GM12878 (cell line): ENCODE results near the gene ADGRL3. TPM values are rescaled to one million over a fixed set of nuclear protein-coding genes. Genes with fewer than 3 reads are reported as not detected.

Experiments used
- ATAC-seq: fragments of 200-7000 bp; cut with Tn5 transposase; 3 replicates; pipeline ENCODE4 v1.9.1; 2020; ENCODE audit warnings: mild to moderate bottlenecking, moderate library complexity
- BruUV-seq: library from RNA; stranded (reverse); fragments of 400-500 nt; replicated peaks from 2 replicates; lab custom pipeline; 2021; lab: Mats Ljungman, UMichigan
- CTCF ChIA-PET: fragments of 300-600 bp; sonication (Branson Sonifier 250); formaldehyde crosslinking; extraction: SDS; loops from one replicate; lab custom pipeline; 2021; ENCODE audit warnings: inconsistent platforms; lab: Yijun Ruan, JAX
- POLR2A ChIA-PET: fragments of 350-600 bp; formaldehyde crosslinking; extraction: SDS; loops from one replicate; lab custom pipeline; 2021; ENCODE audit warnings: inconsistent platforms; lab: Charles Lee
- RAD21 ChIA-PET: fragments of 300-600 bp; sonication (Branson Sonifier 250); formaldehyde crosslinking; loops from one replicate; lab custom pipeline; 2023; ENCODE audit warnings: antibody characterized with exemption; ENCODE audit not compliant: unreplicated experiment; lab: Charles Lee
- SMC1A ChIA-PET: fragments of 300-600 bp; sonication (Branson Sonifier 250); formaldehyde crosslinking; loops from one replicate; lab custom pipeline; 2023; ENCODE audit not compliant: unreplicated experiment, uncharacterized antibody; lab: Charles Lee
- DNase-seq: peaks from one replicate; pipeline ENCODE4 v3.0.0-alpha.2; 2011; ENCODE audit warnings: low read depth, low spot score
- FAIRE-seq: peaks from 3 replicates; lab custom pipeline; 2011; peaks lifted over from hg19 to GRCh38; lab: Jason Lieb, UNC
- H2AFZ ChIP-seq: 2 replicates; pipeline ENCODE4 v1.6.0; 2011; ENCODE audit warnings: low read depth, low read length, control low read depth; ENCODE audit not compliant: control insufficient read depth
- H3K27ac ChIP-seq: 2 replicates; pipeline ENCODE4 v1.5.1; 2011; ENCODE audit warnings: control low read depth; ENCODE audit not compliant: control insufficient read depth, insufficient read depth
- H3K27me3 ChIP-seq, 2 experiments: replicated peaks in 1 of 2; 2 replicates each; pipeline versions ENCODE4 v1.6.0 to v1.6.1; 2011; ENCODE audit warnings: low read length in 1 of 2; ENCODE audit not compliant: control insufficient read depth in 2 of 2, insufficient read depth in 2 of 2
- H3K36me3 ChIP-seq, 2 experiments: 2 replicates each; pipeline ENCODE4 v1.5.1; 2011; ENCODE audit warnings: low read length in 1 of 2; ENCODE audit not compliant: control insufficient read depth in 2 of 2, insufficient read depth in 2 of 2
- H3K4me1 ChIP-seq: 2 replicates; pipeline ENCODE4 v1.6.1; 2011; ENCODE audit warnings: mild to moderate bottlenecking, low read length, moderate library complexity, mixed read lengths; ENCODE audit not compliant: control insufficient read depth, insufficient read depth
- H3K4me2 ChIP-seq: 2 replicates; pipeline ENCODE4 v1.6.0; 2011; ENCODE audit warnings: control low read depth; ENCODE audit not compliant: control insufficient read depth, insufficient read depth
- H3K4me3 ChIP-seq: fragments of 200-600 bp; sonication (generic); 2 replicates; pipeline ENCODE4 v1.5.1; 2016
- H3K79me2 ChIP-seq: 2 replicates; pipeline ENCODE4 v1.6.0; 2011; ENCODE audit warnings: low read length; ENCODE audit not compliant: control insufficient read depth, insufficient read depth
- H3K9ac ChIP-seq: 2 replicates; pipeline ENCODE4 v1.8.0; 2011; ENCODE audit warnings: low read length, control low read depth, mixed read lengths; ENCODE audit not compliant: control insufficient read depth, insufficient read depth
- H3K9me3 ChIP-seq: replicated peaks from 3 replicates; pipeline ENCODE4 v1.5.1; 2011; ENCODE audit warnings: mild to moderate bottlenecking, low read length; ENCODE audit not compliant: control insufficient read depth, insufficient read depth
- H4K20me1 ChIP-seq: 2 replicates; pipeline ENCODE4 v1.6.0; 2011; ENCODE audit not compliant: control insufficient read depth, insufficient read depth
- BHLHE40 ChIP-seq, 2 experiments: fragments of 450-650 bp in 1 of 2; IDR thresholded peaks; 2 replicates each; pipeline ENCODE4 v1.6.1; 2011 to 2017; ENCODE audit warnings: low read depth in 2 of 2, borderline replicate concordance in 1 of 2, improper control_type of control experiment in 1 of 2, low read length in 1 of 2, mild to moderate bottlenecking in 1 of 2
- CBFB ChIP-seq: IDR thresholded peaks from 2 replicates; pipeline ENCODE4 v1.6.1; 2016; ENCODE audit warnings: antibody characterized with exemption, low read depth
- EGR1 ChIP-seq, 2 experiments: IDR thresholded peaks; 1 replicate in 1 of 2; 2 replicates in 1 of 2; pipeline ENCODE4 v1.6.1; 2011 to 2012; ENCODE audit warnings: low read depth in 2 of 2, low read length in 2 of 2, borderline replicate concordance in 1 of 2, mild to moderate bottlenecking in 1 of 2, moderate library complexity in 1 of 2
- ELK1 ChIP-seq: IDR thresholded peaks from 2 replicates; pipeline ENCODE4 v1.6.1; 2012; ENCODE audit warnings: low read depth, low read length, improper control_type of control experiment
- HDGF ChIP-seq: fragments of 450-650 bp; IDR thresholded peaks from 2 replicates; pipeline ENCODE4 v1.6.1; 2016; ENCODE audit warnings: antibody characterized with exemption
- MYC ChIP-seq: IDR thresholded peaks from 2 replicates; pipeline ENCODE4 v1.6.1; 2011; ENCODE audit warnings: mild to moderate bottlenecking, low read length, moderate library complexity, inconsistent platforms; ENCODE audit not compliant: insufficient read depth, insufficient replicate concordance, insufficient read length, severe bottlenecking
- NR2C2 ChIP-seq: IDR thresholded peaks from 2 replicates; pipeline ENCODE4 v1.6.1; 2011; ENCODE audit warnings: borderline replicate concordance, low read depth; ENCODE audit not compliant: control insufficient read depth, insufficient read length
- NR2F1 ChIP-seq: fragments of 450-650 bp; conservative IDR thresholded peaks from 2 replicates; pipeline ENCODE4 v1.6.1; 2017; ENCODE audit warnings: mild to moderate bottlenecking
- NRF1 ChIP-seq: conservative IDR thresholded peaks from 2 replicates; pipeline ENCODE4 v1.6.1; 2011; ENCODE audit warnings: mild to moderate bottlenecking, low read depth, low read length, improper control_type of control experiment
- PAX8 ChIP-seq: fragments of 450-650 bp; IDR thresholded peaks from 2 replicates; pipeline ENCODE4 v1.6.1; 2017; ENCODE audit warnings: mild to moderate bottlenecking, moderate library complexity
- SMAD1 ChIP-seq: fragments of 450-650 bp; IDR thresholded peaks from 2 replicates; pipeline ENCODE4 v1.6.1; 2018; ENCODE audit warnings: mild to moderate bottlenecking, low read depth; ENCODE audit not compliant: partially characterized antibody
- TCF12 ChIP-seq: IDR thresholded peaks from 2 replicates; pipeline ENCODE4 v1.6.1; 2011; ENCODE audit warnings: low read depth, mild to moderate bottlenecking, low read length
- WRNIP1 ChIP-seq: IDR thresholded peaks from 2 replicates; pipeline ENCODE4 v1.6.1; 2011; ENCODE audit warnings: low read depth, low read length, improper control_type of control experiment, borderline replicate concordance
- ZNF622 ChIP-seq: fragments of 450-650 bp; IDR thresholded peaks from 2 replicates; pipeline ENCODE4 v1.6.1; 2017; ENCODE audit warnings: mild to moderate bottlenecking, inconsistent platforms
- whole genome bisulfite sequencing: methylation state at CpG from one replicate; pipeline ENCODE4 v1.1.6; 2016; ENCODE audit warnings: low lambda C conversion rate; ENCODE audit not compliant: insufficient replicate concordance, insufficient coverage; ENCODE audit errors: missing lambda C conversion rate; 5-methylcytosine and 5-hydroxymethylcytosine counted together
- in situ Hi-C: fragments of 300-500 bp; cut with MboI; formaldehyde crosslinking; loops from 9 replicates; pipeline ENCODE4 v1.14.3; 2018; ENCODE audit warnings: mixed read lengths
- intact Hi-C: fragments of 100-400 bp; cut with micrococcal nuclease; formaldehyde crosslinking; loops from one replicate; pipeline ENCODE4 v1.14.2; 2022; ENCODE audit not compliant: unreplicated experiment
- polyA plus RNA-seq, 11 experiments: library from polyadenylated mRNA; depleted of rRNA in 4 of 11; unstranded in 6 of 11; stranded (reverse) in 5 of 11; fragments of >200 nt; fragmentation: Nextera tagmentation in 4 of 11; fragmentation: Illumina TruSeq in 1 of 11; extraction: Ambion mirVana in 4 of 11; extraction: Trizol in 1 of 11; gene quantifications; 1 replicate in 1 of 11; 2 replicates in 10 of 11; pipeline versions ENCODE4 v1.2.1 to v1.2.3, GENCODE V29; 2011 to 2016; ENCODE audit warnings: inconsistent platforms in 2 of 11, missing spikeins in 2 of 11, low read depth in 1 of 11
- total RNA-seq, 4 experiments: library from RNA; depleted of rRNA in 3 of 4; stranded (reverse); fragments of >200 nt in 3 of 4; fragmentation: Illumina TruSeq in 1 of 4; extraction: Trizol in 1 of 4; gene quantifications; 2 replicates each; pipeline versions ENCODE4 v1.2.1 to v1.2.3, GENCODE V29; 2013 to 2021
- TF ChIP-seq, protein P1 (sequence below): fragments of 450-650 bp; IDR thresholded peaks from 2 replicates; pipeline ENCODE4 v1.6.1; 2017; ENCODE audit warnings: mild to moderate bottlenecking, moderate library complexity
- TF ChIP-seq, protein P2 (sequence below): IDR thresholded peaks from 2 replicates; pipeline ENCODE4 v1.6.1; 2012; ENCODE audit warnings: low read depth, low read length, improper control_type of control experiment
- TF ChIP-seq, protein P3 (sequence below): fragments of 450-650 bp; IDR thresholded peaks from 2 replicates; pipeline ENCODE4 v1.6.1; 2017; ENCODE audit warnings: low read depth, mild to moderate bottlenecking, moderate library complexity

The ADGRL3 gene
- total and polyA plus RNA-seq, 10 of the 15 experiments (the other 5 are each of a cell fraction or from before 2014, with no cell fraction given): 1.1 TPM; not detected in 9

DNA sequence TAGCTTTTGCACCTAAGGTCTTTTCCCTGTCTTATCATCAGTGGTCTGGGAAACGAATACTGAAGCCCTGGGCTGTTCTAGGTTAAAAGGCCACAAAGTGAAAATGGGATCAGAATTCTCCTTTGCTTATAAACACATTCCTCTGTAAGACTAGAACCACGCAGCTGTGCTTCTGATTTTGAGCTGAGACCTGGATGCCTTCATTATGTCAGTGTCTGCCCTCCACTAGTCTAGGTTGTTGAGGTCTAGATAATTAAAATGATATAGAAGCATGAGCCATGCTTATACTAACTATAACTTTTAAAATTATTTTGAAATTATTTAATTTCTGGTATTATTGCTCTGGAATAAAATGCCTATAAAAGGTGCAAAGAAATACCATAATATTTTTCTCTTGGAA, 403.9 kb downstream of the ADGRL3 start:
- Histone ChIP-seq H3K27me3 (no peaks in the 10 kb centered on the region), H3K4me3 (no peak overlapping the region), H3K27ac (no peak overlapping the region), H3K9me3 (no peaks in the 10 kb centered on the region), H3K4me1 (no peaks in the 10 kb centered on the region), H3K79me2 (no peaks in the 10 kb centered on the region), H3K36me3 (no peaks in the 10 kb centered on the region), H4K20me1 (no peaks in the 10 kb centered on the region), H2AFZ (no peak overlapping the region), H3K9ac (no peak overlapping the region), H3K4me2 (no peak overlapping the region)
- CTCF ChIA-PET: no interaction called here
- no peak for ATAC-seq
- BruUV-seq: no TSS peak
- in situ Hi-C loops (no loop called here), intact Hi-C loops (no loop called here)
- FAIRE-seq: no peak
- DNase-seq: no peak
- SMC1A ChIA-PET: no interaction called here
- 0% methylated on average over 2 of the region's 2 CpGs for whole genome bisulfite sequencing
- RAD21 ChIA-PET: no interaction called here
- POLR2A ChIA-PET: no interaction called here
- no peak for TF ChIP-seq NR2F1
- no peak for TF ChIP-seq MYC
- TF ChIP-seq, protein P1, sequence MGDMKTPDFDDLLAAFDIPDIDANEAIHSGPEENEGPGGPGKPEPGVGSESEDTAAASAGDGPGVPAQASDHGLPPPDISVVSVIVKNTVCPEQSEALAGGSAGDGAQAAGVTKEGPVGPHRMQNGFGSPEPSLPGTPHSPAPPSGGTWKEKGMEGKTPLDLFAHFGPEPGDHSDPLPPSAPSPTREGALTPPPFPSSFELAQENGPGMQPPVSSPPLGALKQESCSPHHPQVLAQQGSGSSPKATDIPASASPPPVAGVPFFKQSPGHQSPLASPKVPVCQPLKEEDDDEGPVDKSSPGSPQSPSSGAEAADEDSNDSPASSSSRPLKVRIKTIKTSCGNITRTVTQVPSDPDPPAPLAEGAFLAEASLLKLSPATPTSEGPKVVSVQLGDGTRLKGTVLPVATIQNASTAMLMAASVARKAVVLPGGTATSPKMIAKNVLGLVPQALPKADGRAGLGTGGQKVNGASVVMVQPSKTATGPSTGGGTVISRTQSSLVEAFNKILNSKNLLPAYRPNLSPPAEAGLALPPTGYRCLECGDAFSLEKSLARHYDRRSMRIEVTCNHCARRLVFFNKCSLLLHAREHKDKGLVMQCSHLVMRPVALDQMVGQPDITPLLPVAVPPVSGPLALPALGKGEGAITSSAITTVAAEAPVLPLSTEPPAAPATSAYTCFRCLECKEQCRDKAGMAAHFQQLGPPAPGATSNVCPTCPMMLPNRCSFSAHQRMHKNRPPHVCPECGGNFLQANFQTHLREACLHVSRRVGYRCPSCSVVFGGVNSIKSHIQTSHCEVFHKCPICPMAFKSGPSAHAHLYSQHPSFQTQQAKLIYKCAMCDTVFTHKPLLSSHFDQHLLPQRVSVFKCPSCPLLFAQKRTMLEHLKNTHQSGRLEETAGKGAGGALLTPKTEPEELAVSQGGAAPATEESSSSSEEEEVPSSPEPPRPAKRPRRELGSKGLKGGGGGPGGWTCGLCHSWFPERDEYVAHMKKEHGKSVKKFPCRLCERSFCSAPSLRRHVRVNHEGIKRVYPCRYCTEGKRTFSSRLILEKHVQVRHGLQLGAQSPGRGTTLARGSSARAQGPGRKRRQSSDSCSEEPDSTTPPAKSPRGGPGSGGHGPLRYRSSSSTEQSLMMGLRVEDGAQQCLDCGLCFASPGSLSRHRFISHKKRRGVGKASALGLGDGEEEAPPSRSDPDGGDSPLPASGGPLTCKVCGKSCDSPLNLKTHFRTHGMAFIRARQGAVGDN: no peak
- TF ChIP-seq, protein P2, sequence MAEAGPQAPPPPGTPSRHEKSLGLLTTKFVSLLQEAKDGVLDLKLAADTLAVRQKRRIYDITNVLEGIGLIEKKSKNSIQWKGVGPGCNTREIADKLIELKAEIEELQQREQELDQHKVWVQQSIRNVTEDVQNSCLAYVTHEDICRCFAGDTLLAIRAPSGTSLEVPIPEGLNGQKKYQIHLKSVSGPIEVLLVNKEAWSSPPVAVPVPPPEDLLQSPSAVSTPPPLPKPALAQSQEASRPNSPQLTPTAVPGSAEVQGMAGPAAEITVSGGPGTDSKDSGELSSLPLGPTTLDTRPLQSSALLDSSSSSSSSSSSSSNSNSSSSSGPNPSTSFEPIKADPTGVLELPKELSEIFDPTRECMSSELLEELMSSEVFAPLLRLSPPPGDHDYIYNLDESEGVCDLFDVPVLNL: no peak
- TF ChIP-seq CBFB: no peak
- no peak for TF ChIP-seq TCF12
- no peak for TF ChIP-seq NRF1
- no peak for TF ChIP-seq WRNIP1
- no peak for TF ChIP-seq PAX8
- TF ChIP-seq HDGF: no peak
- TF ChIP-seq SMAD1: no peak
- TF ChIP-seq, protein P3, sequence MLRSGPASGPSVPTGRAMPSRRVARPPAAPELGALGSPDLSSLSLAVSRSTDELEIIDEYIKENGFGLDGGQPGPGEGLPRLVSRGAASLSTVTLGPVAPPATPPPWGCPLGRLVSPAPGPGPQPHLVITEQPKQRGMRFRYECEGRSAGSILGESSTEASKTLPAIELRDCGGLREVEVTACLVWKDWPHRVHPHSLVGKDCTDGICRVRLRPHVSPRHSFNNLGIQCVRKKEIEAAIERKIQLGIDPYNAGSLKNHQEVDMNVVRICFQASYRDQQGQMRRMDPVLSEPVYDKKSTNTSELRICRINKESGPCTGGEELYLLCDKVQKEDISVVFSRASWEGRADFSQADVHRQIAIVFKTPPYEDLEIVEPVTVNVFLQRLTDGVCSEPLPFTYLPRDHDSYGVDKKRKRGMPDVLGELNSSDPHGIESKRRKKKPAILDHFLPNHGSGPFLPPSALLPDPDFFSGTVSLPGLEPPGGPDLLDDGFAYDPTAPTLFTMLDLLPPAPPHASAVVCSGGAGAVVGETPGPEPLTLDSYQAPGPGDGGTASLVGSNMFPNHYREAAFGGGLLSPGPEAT: no peak
- no peak for TF ChIP-seq EGR1 (IDR thresholded peaks at IDR 0.05; ENCODE audit: borderline replicate concordance in 1 of 2, low read depth in 2 of 2, low read length in 2 of 2)
- no peak for TF ChIP-seq BHLHE40 (IDR thresholded peaks at IDR 0.05; ENCODE audit: borderline replicate concordance in 1 of 2, low read depth in 2 of 2, low read length in 1 of 2)
- no peak for TF ChIP-seq ELK1
- no peak for TF ChIP-seq ZNF622
- TF ChIP-seq NR2C2: no peak
